Activated T-helper 17 cell treated with anti-CD3 and anti-CD28 coated beads, Interleukin-2, amount 50 U/mL, for 72 hours (primary cell): ENCODE data around the gene C18orf32. TPM values are rescaled to one million over a fixed set of nuclear protein-coding genes. Genes with fewer than 3 reads are reported as not detected.
"Not testable (repeated sequence)": the region's sequence is repeated elsewhere in the genome, so short reads cannot be mapped to it uniquely, and the experiment has no call there.

ENCODE experiments used
- ATAC-seq: fragments of 150-1000 bp; cut with Tn5 transposase; replicated peaks from 2 replicates; pipeline ENCODE4 v1.10.0; 2021; ENCODE audit warnings: mild to moderate bottlenecking, moderate library complexity
- H3K27ac Mint-ChIP-seq: one replicate; pipeline ENCODE4 v1.8.0; 2022; ENCODE audit warnings: mixed read lengths
- H3K27me3 Mint-ChIP-seq: one replicate; pipeline ENCODE4 v1.8.0; 2022; ENCODE audit warnings: mixed read lengths
- H3K36me3 Mint-ChIP-seq: one replicate; pipeline ENCODE4 v1.8.0; 2022; ENCODE audit warnings: low read depth, mild to moderate bottlenecking, mixed read lengths
- H3K4me1 Mint-ChIP-seq: one replicate; pipeline ENCODE4 v1.8.0; 2022; ENCODE audit warnings: mixed read lengths
- H3K4me3 Mint-ChIP-seq: one replicate; pipeline ENCODE4 v1.8.0; 2022; ENCODE audit warnings: mild to moderate bottlenecking, mixed read lengths
- H3K9me3 Mint-ChIP-seq: one replicate; pipeline ENCODE4 v1.8.0; 2022; ENCODE audit warnings: mixed read lengths
- total RNA-seq, 2 donors: library from RNA; stranded (reverse); gene quantifications; one replicate each; pipeline ENCODE4 v1.2.3, GENCODE V29; 2022

Gene C18orf32
- total RNA-seq, 2 donors from 2014 or later = 15.6 to 17.4 TPM

GRCh38 chr18:49491534-49491856 lies 4.5 kb upstream of the C18orf32 start:
- H3K36me3 Mint-ChIP-seq = peaks cover 60% of the 10 kb centered on the region

GRCh38 chr18:49490246-49490762 lies 3.3 kb upstream of the C18orf32 start:
- no peak for ATAC-seq
- H3K9me3 Mint-ChIP-seq = no peaks in the 10 kb centered on the region
- H3K4me3 Mint-ChIP-seq = peak overlapping the region; percentile 86
- H3K27me3 Mint-ChIP-seq = no peaks in the 10 kb centered on the region
- peak overlapping the region; percentile 95 for H3K27ac Mint-ChIP-seq
- peaks cover 66% of the 10 kb centered on the region for H3K36me3 Mint-ChIP-seq
- H3K4me1 Mint-ChIP-seq = peaks cover 27% of the 10 kb centered on the region

More at GRCh38 chr18:49491534-49491856, 4.5 kb upstream of the C18orf32 start:
- H3K27ac Mint-ChIP-seq = peak overlapping the region; percentile 95
- H3K4me1 Mint-ChIP-seq = peaks cover 21% of the 10 kb centered on the region
- H3K4me3 Mint-ChIP-seq = peak overlapping the region; percentile 86
- no peaks in the 10 kb centered on the region for H3K9me3 Mint-ChIP-seq
- ATAC-seq = no peak
- H3K27me3 Mint-ChIP-seq = no peaks in the 10 kb centered on the region

GRCh38 chr18:49487711-49488310 lies 777 bp upstream of the C18orf32 start:
- Mint-ChIP-seq H3K4me3 (peak overlapping the region; percentile 86), H3K36me3 (peaks cover 76% of the 10 kb centered on the region), H3K27me3 (no peaks in the 10 kb centered on the region), H3K9me3 (no peaks in the 10 kb centered on the region), H3K27ac (peak overlapping the region; percentile 95), H3K4me1 (peaks cover 23% of the 10 kb centered on the region)
- no peak for ATAC-seq

GRCh38 chr18:49486606-49486952 lies 455 bp downstream of the C18orf32 start:
- Mint-ChIP-seq H3K36me3 (peaks cover 79% of the 10 kb centered on the region), H3K9me3 (no peaks in the 10 kb centered on the region), H3K4me1 (peaks cover 19% of the 10 kb centered on the region), H3K4me3 (peak overlapping the region; percentile 86), H3K27ac (peak overlapping the region; percentile 95), H3K27me3 (no peaks in the 10 kb centered on the region)
- ATAC-seq = peak; percentile 68

- H3K9me3 Mint-ChIP-seq = no peaks in the 10 kb centered on the region
- peak overlapping the region; percentile 95 for H3K27ac Mint-ChIP-seq
- peak overlapping the region; percentile 86 for H3K4me3 Mint-ChIP-seq
- H3K27me3 Mint-ChIP-seq = no peaks in the 10 kb centered on the region
- ATAC-seq = no peak
- H3K4me1 Mint-ChIP-seq = peaks cover 19% of the 10 kb centered on the region
- peaks cover 79% of the 10 kb centered on the region for H3K36me3 Mint-ChIP-seq
Observed at GRCh38 chr18:49486134-49486533, 900 bp downstream of the C18orf32 start.

- ATAC-seq = no peak
- peaks cover 75% of the 10 kb centered on the region for H3K36me3 Mint-ChIP-seq
- H3K4me3 Mint-ChIP-seq = no peak overlapping the region
- H3K4me1 Mint-ChIP-seq = peaks cover 10% of the 10 kb centered on the region
- no peaks in the 10 kb centered on the region for H3K27me3 Mint-ChIP-seq
- H3K27ac Mint-ChIP-seq = no peak overlapping the region
- H3K9me3 Mint-ChIP-seq = no peaks in the 10 kb centered on the region
Observed at GRCh38 chr18:49483198-49483597, 3.8 kb downstream of the C18orf32 start.

- Mint-ChIP-seq H3K4me3 (no peak overlapping the region), H3K4me1 (peaks cover 10% of the 10 kb centered on the region), H3K36me3 (peaks cover 67% of the 10 kb centered on the region), H3K27me3 (no peaks in the 10 kb centered on the region), H3K9me3 (no peaks in the 10 kb centered on the region), H3K27ac (no peak overlapping the region)
- ATAC-seq = no peak
Observed at GRCh38 chr18:49481907-49482306, 5.1 kb downstream of the C18orf32 start.

GRCh38 chr18:49481317-49481716 lies 5.7 kb downstream of the C18orf32 start:
- ATAC-seq = no peak
- Mint-ChIP-seq H3K36me3 (peaks cover 65% of the 10 kb centered on the region), H3K27me3 (no peaks in the 10 kb centered on the region), H3K4me1 (peaks cover 9% of the 10 kb centered on the region), H3K27ac (no peak overlapping the region), H3K4me3 (no peak overlapping the region), H3K9me3 (no peaks in the 10 kb centered on the region)

- ATAC-seq = no peak
- Mint-ChIP-seq H3K9me3 (no peaks in the 10 kb centered on the region), H3K27me3 (no peaks in the 10 kb centered on the region), H3K27ac (peak overlapping the region; percentile 51), H3K4me3 (no peak overlapping the region), H3K4me1 (peaks cover 5% of the 10 kb centered on the region), H3K36me3 (peaks cover 61% of the 10 kb centered on the region)
Observed at GRCh38 chr18:49479381-49480137, 7.5 kb downstream of the C18orf32 start.

GRCh38 chr18:49476664-49477411 lies 10.2 kb downstream of the C18orf32 start:
- H3K27me3 Mint-ChIP-seq = no peaks in the 10 kb centered on the region
- H3K36me3 Mint-ChIP-seq = peaks cover 41% of the 10 kb centered on the region
- H3K9me3 Mint-ChIP-seq = no peaks in the 10 kb centered on the region
- no peak overlapping the region for H3K27ac Mint-ChIP-seq
- H3K4me3 Mint-ChIP-seq = no peak overlapping the region
- peaks cover 5% of the 10 kb centered on the region for H3K4me1 Mint-ChIP-seq
- ATAC-seq = no peak

GRCh38 chr18:49474935-49475334 lies 12.1 kb downstream of the C18orf32 start:
- not testable (repeated sequence) for H3K4me3 Mint-ChIP-seq, ATAC-seq, H3K27me3 Mint-ChIP-seq, H3K4me1 Mint-ChIP-seq, H3K9me3 Mint-ChIP-seq, H3K27ac Mint-ChIP-seq
- H3K36me3 Mint-ChIP-seq = peaks cover 22% of the 10 kb centered on the region

GRCh38 chr18:49473721-49474120 lies 13.3 kb downstream of the C18orf32 start:
- no peaks in the 10 kb centered on the region for H3K4me1 Mint-ChIP-seq
- no peaks in the 10 kb centered on the region for H3K27me3 Mint-ChIP-seq
- no peak overlapping the region for H3K27ac Mint-ChIP-seq
- no peaks in the 10 kb centered on the region for H3K9me3 Mint-ChIP-seq
- peaks cover 10% of the 10 kb centered on the region for H3K36me3 Mint-ChIP-seq
- ATAC-seq = no peak
- no peak overlapping the region for H3K4me3 Mint-ChIP-seq

- ATAC-seq = no peak
- H3K9me3 Mint-ChIP-seq = no peaks in the 10 kb centered on the region
- no peaks in the 10 kb centered on the region for H3K27me3 Mint-ChIP-seq
- no peak overlapping the region for H3K4me3 Mint-ChIP-seq
- no peaks in the 10 kb centered on the region for H3K4me1 Mint-ChIP-seq
- H3K36me3 Mint-ChIP-seq = peaks cover 9% of the 10 kb centered on the region
- no peak overlapping the region for H3K27ac Mint-ChIP-seq
Observed at GRCh38 chr18:49472459-49472858, 14.6 kb downstream of the C18orf32 start.

GRCh38 chr18:49471532-49471931 lies 15.5 kb downstream of the C18orf32 start:
- H3K9me3 Mint-ChIP-seq = no peaks in the 10 kb centered on the region
- H3K36me3 Mint-ChIP-seq = peaks cover under 1% of the 10 kb centered on the region
- H3K27ac Mint-ChIP-seq = no peak overlapping the region
- H3K27me3 Mint-ChIP-seq = no peaks in the 10 kb centered on the region
- no peaks in the 10 kb centered on the region for H3K4me1 Mint-ChIP-seq
- ATAC-seq = no peak
- H3K4me3 Mint-ChIP-seq = no peak overlapping the region

- no peaks in the 10 kb centered on the region for H3K36me3 Mint-ChIP-seq
Observed at GRCh38 chr18:49467599-49467998, 19.4 kb downstream of the C18orf32 start.

More at GRCh38 chr18:49467599-49467998, 19.4 kb downstream of the C18orf32 start:
- no peaks in the 10 kb centered on the region for H3K9me3 Mint-ChIP-seq
- ATAC-seq = no peak
- H3K27me3 Mint-ChIP-seq = no peaks in the 10 kb centered on the region
- H3K4me3 Mint-ChIP-seq = no peak overlapping the region
- no peaks in the 10 kb centered on the region for H3K4me1 Mint-ChIP-seq
- no peak overlapping the region for H3K27ac Mint-ChIP-seq
